IPS-11a (cell line): ENCODE data around the gene CDYL.
"Not testable (repeated sequence)": the region's sequence is repeated elsewhere in the genome, so short reads cannot be mapped to it uniquely, and the experiment has no call there.

Experiments used
- H3K4me3 ChIP-seq: one replicate; pipeline ENCODE4 v1.5.1; 2013; ENCODE audit warnings: low read depth, low read length, control low read depth

The CDYL gene

DNA sequence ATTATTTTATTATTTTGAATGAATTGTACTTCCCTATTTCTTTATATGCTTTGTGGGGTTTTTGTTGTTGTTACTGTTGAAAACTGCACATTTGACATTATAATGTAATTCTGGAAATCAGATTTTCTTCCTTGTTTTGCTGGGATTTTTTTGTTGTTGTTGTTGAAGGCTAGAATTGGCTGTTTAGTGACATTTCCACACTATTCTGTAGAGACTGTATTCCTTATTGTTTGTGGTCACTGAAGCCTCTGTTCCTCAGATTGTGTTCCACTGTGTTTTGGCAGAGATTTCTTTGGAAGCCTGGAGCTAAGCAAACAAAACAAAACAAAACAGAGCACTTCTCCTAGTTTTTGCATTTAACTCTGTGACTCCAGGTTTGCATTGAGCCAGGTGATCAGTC, 52.9 kb downstream of the CDYL start:
- H3K4me3 ChIP-seq: no peak overlapping the region

DNA sequence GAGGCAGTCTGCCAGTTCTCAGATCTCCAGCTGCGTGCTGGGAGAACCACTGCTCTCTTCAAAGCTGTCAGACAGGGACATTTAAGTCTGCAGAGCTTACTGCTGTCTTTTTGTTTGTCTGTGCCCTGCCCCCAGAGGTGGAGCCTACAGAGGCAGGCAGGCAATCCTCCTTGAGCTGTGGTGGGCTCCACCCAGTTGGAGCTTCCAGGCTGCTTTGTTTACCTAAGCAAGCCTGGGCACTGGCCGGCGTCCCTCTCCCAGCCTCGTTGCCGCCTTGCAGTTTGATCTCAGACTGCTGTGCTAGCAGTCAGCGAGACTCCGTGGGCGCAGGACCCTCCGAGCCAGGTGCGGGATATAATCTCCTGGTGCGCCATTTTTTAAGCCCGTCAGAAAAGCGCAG, 59.3 kb downstream of the CDYL start:
- not testable (repeated sequence) for H3K4me3 ChIP-seq

DNA sequence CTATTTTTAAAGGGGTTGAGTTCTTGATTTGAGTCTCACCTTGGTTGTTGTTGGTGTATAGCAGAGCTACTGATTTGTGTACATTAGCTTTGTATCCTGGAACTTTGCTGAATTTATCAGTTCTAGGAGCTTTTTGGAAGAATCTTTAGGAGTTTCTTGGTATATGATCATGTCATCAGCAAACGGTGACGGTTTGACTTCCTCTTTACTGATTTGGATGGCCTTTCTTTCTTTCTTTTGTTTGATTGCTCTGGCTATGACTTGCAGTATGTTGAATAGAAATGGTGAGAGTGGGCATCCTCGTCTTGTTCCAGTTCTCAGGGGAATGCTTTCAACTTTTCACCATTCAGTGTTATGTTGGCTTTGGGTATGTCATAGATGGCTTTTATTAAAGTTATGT, 64.0 kb downstream of the CDYL start:
- no peak overlapping the region for H3K4me3 ChIP-seq

DNA sequence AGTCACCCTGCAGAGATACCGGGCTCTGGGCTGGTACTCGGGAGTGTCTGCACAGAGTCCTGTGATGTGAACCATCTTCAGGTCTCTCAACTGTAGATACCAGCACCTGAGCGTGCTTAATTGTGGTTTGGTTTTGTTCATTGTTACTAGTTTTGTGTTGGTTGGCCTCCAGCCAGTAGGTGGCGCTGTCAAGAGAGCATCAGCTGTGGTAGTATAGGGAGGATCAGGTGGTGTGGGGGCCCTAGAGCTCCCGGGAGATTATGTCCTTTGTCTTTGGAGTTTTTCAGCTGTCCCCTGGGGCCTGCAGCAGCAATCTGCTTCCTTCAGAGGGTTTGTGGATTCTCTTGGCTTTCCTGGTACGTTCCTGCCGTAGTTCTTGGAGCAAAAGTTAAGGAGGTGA, 67.9 kb downstream of the CDYL start:
- H3K4me3 ChIP-seq: no peak overlapping the region

DNA sequence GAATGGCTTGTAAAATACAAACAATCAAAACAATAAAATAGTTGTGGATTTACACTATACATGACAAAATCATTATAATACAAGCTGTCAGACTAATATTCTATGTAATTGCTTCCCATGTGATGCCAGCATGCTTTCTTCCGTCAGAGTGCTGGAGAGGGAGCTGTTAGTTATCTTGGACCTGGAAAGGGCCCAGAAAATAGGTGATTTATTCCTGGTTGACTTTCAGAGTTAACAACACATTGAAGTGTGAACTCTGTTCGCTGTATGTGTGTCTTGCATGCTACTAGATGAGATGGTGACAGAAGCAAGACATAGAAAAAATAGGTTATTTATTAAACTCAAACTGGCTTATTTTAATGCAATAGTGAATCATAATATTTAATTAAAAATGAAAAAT, 70.2 kb downstream of the CDYL start:
- H3K4me3 ChIP-seq: no peak overlapping the region

DNA sequence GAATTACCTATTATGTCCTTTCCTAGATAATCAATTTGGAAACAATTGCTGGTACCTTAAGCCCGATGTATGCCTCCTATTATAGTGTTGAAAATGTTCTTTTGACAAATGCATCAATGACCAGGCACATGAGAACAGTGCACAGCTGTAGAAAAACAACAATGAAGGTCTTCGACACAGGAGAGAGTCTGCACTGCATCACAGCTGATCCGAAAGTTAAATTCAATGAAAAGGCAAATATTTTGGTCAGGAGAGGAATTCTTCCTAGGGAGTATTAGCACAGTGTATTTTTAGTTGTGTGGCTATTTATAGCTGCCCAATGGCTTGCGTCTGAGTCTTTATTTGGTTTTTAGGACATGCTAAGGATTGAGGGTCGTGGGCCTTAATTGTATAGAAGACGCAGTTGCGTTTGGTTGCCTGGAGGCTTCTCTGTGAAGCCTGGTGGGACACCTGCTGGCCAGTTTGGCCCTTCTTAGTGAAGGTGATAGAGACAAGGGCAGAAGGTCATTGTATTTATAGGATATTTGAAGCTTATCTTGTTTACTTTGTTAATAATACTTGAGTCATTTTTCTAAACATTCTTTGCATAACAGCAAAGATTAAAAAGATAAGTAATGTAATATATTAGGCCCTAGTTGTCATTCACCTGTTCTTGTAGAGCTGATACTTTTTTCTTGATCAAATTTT, 72.3 kb downstream of the CDYL start:
- H3K4me3 ChIP-seq: no peak overlapping the region

DNA sequence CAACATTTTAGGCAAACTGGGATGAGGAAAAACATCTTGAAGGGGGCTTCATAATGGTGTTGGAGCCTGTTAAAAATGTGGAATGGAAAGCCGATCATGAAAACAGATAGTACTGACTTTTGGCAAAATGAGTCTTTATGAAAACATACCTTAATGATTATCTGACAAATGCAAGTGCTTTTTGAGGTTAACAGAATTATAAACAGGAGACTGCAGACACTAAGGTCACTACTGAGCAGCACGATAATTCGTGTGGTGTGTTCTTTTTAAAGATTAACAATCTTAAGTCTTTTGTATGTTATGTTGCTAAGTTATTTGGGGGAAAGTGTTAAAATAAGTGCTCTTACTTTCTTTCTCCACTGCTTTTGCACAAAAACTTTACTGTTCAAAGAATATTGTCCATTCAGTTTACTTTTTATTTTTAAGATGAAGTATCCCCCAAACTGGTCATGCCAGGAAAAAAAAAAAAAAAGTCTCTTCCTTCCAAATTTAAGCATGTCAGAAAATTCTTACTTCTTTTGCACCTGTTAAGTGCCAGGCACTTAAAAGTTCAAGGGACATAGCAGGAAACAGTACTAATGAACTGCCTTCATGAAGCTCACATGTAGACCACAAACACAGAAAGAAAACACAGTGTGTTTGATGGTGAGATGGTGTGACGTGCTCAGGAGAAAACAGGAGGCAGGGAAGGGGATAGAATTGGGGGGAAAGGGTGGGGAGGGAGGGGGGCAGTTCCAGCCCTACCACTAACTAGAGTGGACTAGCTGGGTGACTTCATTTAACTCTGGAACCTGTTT, 73.2 kb downstream of the CDYL start:
- H3K4me3 ChIP-seq: no peak overlapping the region

DNA sequence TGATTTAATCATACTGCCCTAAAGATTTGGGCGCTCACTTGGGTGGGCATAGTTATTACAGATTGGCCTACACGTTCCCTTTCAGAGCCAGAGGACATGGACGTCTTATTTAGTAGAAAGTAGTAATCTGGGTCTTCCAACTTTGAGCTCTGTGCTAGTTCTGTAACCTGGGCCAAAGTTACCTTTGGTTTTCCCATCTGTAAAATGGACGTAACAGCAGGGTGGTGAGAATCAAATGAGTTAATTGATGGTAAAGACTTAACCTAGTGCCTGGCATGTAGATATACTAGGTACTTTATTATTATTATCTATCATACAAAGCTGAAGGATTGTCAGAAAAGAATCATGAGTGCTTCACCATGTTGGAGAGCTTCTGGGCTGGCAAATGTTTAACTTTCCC, 74.8 kb downstream of the CDYL start:
- H3K4me3 ChIP-seq: no peak overlapping the region

DNA sequence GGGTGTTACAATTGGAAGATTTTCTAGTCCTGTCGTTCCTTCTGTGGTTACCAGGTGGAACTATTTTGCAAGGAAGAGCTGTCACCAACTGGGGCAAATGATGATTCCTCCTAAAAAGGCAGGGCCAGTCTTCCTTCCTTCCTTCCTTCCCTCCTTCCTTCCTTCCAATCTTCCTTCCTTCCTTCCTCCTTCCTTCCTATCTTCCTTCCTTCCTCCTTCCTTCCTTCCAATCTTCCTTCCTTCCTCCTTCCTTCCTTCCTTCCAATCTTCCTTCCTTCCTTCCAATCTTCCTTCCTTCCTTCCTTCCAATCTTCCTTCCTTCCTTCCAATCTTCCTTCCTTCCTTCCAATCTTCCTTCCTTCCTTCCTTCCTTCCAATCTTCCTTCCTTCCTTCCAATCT, 76.0 kb downstream of the CDYL start:
- H3K4me3 ChIP-seq: not testable (repeated sequence)

DNA sequence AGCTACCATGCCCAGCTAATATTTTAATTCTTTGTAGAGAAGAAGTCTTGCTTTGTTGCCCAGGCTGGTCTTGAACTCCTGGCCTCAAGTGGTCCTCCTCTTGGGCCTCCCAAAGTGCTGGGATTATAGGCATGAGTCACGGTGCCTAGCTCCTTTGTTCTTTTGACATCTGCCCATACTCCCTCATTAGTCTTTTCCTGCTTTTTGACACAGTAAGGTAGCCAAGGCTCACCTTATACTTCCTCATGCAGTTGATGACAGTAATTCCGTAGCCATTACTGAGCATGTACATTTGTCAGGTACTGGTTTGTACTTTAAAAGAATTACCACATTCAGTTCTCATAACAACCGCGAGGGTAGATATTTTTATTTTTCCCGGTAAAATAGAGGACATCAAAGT, 76.7 kb downstream of the CDYL start:
- H3K4me3 ChIP-seq: no peak overlapping the region

DNA sequence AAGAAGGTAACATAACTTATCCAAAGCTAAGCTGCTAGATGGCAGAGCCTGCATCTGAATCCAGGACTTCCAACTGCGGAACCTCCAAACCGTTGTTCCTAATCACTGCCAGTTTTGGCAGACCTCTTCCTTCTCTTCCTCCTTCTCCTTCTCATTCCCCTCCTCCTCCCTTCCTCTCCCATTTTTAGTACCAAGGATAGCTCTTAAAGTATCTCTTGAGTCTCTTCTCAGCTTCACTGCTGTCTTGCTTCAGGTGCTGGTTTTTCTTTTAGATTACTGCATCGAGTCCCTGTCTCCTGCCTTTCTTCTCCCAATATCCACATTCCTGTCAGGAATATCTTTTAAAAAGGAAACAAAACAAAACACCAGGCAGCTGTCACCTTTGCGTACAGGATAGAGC, 77.1 kb downstream of the CDYL start:
- H3K4me3 ChIP-seq: no peak overlapping the region

DNA sequence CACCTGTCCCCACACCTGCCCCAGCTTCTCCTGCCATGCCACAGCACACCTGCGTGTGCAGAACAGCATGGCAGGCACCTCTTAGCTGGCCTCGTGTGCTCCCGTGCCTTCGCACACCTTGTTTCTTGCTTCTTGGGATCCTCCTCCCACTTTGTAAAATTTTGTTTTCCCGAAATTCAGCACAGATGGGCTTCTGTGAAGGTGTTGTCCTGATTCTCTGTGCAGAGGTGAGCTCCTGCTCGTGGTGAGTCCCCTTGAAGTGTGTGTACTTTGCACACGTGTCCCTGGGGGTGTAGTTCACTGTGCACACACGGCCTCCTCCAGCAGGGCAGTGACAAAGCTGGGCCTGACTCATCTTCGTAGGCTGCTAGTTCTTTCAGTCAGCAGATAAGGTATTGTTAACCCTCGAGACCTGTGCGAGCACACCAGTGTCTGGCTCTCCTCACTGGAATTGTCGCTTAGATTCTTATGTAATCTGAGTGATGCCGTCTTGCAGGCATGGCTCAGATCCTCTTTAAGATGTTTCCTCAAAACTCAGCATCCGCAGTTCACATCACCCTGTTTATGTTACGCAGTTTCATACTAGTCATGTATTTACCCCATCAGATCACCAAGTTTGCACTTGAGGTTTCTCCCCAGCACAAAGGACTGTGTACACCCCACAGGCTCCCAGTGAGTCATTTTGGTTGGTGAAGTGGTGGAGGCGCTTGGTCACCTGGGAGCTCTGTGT, 77.7 kb downstream of the CDYL start:
- no peak overlapping the region for H3K4me3 ChIP-seq

DNA sequence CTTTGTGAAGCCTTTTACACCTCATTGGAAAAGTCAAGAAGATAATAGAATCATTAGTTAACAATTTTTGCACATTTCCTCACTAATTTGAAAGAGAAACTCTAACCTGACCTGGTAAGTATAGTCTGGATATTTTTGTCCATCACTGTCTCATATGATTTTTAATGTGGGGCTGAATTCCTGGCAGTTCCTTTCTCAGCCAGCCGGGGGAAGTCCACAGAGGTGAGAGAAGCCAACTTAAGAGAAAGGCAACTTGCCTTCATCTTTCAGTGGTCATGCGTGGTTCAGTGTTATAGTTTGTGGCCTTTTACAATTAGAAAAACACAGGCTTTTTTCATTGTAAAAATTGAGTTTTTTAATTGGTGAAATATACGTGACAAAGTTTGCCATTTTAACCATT, 80.6 kb downstream of the CDYL start:
- no peak overlapping the region for H3K4me3 ChIP-seq

DNA sequence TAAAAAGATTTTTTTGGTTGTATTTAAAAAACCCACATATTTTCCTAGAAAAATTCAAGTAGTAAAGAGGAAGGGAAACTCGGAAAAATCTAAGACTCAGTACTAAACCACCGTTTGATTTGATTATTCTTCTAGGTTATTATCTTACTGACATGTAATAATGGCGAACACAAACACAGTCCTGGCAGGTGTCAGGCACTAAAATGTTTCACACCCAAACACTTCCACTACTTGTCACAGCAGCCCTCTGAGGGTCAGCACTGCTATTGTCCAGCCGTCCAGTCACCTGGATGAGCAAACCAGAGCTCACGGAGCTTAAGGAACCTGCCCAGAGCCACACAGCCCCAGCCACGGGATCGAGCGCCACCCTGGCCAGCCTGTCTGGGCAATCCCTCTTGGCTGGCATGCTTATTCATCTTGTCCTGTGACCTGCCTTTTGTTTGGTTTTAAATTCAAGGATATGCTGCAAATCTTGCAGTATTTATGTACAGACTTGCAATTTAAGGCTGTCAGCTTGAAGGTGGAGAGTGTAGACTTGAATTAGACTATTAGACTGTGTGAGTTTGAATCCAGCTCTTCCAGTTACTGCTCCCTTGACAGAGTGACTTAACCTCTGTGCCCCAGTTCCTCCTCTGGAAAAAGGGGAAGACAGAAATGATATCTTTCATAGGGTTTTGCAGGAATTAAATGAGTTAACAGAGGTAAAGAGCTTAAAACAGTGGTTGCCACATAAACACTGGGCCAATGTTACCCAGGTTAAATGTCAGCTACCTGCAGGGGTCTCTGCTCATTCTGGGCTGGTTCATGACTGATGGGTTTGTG, 82.2 kb downstream of the CDYL start:
- H3K4me3 ChIP-seq: no peak overlapping the region

DNA sequence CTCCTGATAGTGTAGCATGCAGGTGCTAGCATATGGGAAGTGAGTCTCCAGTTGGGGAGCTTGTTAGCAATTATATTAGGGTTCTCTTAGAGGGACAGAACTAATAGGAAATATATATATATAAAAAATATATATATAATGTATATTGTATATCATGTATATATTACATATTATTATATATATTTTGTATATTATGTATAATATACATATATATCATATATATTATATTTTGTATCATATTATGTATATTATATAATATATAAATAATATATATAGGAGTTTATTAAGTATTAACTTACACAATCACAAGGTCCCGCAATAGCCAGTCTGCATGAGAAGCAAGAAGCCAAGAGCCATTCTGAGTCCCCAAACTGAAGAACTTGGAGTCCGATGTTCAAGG, 84.2 kb downstream of the CDYL start:
- no peak overlapping the region for H3K4me3 ChIP-seq

DNA sequence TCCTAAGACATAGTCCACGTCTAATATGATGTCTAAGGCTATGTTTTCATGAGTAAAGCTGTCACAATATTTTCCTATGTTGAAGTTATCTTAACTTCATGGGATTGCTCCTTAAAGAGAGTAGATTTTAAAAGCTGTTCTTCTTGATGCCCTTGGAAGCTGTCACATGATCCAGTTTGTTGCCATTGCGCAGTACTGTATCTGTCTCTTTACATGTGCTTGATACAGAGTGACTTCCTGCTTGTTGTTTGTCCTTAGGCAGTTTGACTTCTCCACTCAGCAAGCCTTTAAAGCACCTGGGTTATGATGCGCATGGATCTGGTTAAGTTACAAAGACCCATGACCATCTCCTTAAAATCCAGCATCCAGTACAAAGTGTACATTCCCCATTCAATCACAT, 85.4 kb downstream of the CDYL start:
- H3K4me3 ChIP-seq: no peak overlapping the region

DNA sequence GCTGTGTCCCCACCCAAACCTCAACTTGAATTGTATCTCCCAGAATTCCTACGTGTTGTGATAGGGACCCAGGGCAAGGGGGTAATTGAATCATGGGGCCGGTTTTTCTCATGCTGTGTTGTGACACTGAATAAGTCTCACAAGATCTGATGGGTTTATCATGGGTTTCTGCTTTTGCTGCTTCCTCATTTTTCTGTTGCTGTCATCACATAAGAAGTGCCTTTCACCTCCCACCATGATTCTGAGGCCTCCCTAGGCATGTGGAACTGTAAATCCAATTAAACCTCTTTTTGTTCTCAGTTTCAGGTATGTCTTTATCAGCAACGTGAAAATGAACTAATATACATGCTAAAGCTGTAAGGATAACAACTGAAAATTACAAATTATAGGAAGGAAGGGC, 88.3 kb downstream of the CDYL start:
- H3K4me3 ChIP-seq: no peak overlapping the region

DNA sequence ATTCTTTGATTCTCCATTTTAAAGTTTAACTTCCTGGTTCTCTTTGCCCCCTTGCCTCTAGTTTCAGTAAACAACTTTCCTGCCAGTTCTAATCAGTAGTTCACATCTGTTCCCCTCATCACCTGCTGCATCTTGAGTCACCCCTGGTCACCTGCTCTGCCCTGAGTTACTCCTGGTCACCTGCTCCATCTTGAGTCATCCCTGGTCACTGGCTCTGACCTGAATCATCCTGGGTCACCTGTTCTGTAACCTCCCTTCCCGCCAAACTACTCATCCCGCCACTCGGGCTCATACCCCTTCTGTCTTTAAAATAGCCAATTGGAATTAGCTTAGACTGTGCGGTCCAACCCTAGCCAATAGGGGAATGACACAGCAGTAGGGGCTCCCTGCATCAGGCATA, 88.8 kb downstream of the CDYL start:
- H3K4me3 ChIP-seq: not testable (repeated sequence)

DNA sequence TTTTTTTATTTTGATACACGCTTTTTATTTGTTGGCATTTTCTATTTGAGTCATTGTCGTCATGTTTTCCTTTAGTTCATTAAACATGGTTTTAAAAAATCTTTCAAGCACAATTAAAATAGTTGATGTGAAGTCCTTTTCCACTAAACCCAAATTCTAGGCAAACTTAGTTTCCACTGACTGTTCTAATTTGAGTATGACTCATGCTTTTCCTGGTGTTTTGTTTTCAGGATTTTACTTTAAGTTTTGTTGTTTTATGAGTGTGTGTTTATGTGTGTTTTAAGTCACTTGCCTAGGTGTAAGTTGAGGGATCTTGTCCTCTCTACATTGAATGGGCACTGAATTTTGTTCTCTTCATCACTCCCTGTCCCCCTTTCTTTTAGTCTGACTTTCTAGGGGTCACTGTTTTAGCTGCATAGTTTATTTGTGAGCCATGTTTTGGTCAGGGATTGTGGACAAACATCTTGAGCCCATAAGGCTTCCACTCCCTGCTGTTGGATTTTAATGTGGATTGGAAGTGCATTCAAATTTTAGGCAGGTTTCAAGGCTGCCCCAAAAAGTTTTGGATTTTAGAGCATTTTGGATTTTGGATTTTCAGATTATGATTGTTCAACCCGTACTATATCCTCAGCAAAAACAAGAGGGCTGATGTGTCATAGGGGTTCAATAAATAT, 94.8 kb downstream of the CDYL start:
- H3K4me3 ChIP-seq: no peak overlapping the region

DNA sequence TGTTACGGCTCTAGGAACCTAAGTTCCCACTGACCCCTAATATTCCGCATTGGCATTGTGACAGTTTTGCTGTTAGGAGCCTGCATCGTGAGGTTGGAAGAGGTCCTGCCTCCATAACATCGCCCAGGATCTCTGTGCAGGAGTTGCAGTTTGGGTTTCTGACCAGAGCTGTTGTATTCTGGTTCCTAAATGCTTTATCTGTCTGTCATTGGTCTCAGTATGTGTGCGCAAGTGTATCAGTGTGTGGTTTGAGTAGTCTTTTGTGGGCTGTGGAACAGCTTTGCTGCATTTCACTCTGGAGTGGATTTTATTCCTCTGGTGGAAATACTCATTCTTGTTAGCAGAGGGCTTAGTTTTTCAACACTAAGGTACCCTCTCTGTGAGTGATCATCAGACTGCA, 95.6 kb downstream of the CDYL start:
- no peak overlapping the region for H3K4me3 ChIP-seq

DNA sequence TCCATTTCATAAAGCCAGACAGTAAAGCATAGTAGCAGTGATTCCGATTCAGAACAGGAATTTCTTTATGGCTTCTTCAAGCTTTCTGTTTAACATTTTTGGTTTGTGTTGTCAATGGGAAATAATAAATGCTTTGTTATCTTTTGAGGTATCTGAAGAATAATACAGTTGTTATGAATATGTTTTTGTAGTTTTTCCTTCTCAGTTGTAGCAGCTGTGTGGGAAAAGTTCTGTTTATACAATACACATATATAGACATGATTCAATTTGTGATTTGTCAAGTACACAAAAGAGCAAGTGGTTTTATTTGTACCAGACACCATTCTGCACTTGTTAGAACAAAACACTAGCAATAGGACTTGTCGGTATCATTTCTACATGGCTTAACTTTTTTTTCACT, 96.6 kb downstream of the CDYL start:
- no peak overlapping the region for H3K4me3 ChIP-seq
